DMS53 treated with DMSO at 0.1 percent for 48 hours (cell line): Measurements from ENCODE around the gene OXCT2.
"Not testable (repeated sequence)": the region's sequence is repeated elsewhere in the genome, so short reads cannot be mapped to it uniquely, and the experiment has no call there.

Experiments used
- DNase-seq: peaks from one replicate; lab custom pipeline; 2025; ENCODE audit not compliant: unreplicated experiment; lab: John Stamatoyannopoulos, UW

The OXCT2 gene

DNA sequence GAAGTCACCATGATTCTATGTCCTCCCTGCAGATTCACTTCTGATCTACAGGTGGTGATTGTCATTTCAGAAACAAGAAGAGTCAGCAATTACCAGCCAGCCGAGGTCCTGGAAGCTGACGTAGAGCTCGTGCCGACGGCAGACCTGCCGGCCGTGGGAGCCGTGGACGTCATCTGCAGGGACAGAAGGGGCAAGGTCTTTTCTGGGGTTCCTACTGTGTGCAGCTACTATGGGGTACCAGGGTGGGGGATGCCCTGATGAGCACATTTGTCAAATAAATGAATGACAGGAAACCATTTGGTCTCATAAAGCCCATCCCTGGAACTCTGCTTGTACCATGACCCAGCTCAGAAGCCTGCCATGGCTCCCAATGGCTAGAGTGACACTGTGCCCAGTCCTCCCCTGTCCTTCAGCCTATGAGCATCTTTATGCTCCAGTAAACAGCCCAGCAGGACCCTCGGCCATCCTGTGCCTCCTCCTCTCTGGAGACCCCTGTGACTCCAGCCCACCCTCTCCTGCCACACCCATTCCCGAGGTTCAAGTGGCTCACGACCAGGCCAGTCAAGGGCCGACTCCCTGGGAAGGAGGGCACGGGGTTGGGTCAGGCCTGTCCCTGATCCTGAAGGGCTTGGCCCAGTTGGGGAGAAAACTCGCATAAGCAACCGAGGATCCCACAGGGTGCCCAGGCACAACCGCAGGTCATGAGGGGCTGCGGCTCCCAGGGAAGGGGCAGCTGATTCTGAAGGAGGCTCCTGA is 7.4 kb downstream of the OXCT2 start:
- not testable (repeated sequence) for DNase-seq

DNA sequence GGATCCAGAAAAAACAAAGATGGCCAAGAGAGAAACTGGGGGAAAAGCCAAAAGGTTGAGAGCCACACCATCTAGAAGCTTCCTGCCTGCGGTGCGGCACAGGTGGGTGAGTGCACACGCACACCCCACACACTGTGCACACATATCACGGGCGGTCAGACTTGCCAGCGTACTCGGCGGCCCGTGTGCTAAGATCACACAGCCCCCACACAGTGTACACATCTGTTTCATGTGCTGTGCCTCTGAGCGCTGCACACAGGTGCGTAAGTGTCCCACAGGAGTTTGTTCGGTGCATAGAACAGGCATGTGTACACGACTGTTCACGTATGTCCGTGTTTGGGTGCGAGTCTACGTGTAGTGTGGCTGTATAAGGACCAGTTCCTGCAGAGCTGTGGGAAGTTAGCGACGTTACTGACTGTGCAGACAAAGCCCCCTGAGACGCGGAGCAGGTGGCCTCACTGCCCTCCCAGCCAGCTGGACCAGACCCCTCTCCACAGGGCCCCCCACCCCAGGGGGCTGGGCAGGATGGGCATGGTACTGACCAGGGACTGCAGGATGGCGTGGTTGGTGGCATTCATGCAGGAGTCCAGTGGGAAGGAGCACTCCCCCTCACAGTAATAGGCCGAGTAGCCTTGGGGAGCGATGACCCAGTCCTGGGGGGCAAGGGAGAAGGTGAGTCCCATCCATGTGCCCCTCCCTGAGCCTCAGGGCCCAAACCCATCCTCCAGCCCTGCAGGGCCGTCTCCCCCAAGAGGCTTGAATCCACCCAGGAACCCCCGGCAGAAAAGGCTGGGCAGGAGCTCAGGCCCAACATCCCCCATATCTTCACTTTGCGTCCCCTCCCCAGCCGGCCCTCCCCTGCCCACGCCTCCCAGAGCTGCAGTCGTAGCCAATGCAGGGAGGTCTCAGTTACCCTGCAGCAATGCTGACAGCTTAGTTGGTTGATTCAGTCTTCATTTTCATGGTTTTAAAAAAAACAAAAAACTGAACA is 8.3 kb downstream of the OXCT2 start:
- DNase-seq, result no peak

DNA sequence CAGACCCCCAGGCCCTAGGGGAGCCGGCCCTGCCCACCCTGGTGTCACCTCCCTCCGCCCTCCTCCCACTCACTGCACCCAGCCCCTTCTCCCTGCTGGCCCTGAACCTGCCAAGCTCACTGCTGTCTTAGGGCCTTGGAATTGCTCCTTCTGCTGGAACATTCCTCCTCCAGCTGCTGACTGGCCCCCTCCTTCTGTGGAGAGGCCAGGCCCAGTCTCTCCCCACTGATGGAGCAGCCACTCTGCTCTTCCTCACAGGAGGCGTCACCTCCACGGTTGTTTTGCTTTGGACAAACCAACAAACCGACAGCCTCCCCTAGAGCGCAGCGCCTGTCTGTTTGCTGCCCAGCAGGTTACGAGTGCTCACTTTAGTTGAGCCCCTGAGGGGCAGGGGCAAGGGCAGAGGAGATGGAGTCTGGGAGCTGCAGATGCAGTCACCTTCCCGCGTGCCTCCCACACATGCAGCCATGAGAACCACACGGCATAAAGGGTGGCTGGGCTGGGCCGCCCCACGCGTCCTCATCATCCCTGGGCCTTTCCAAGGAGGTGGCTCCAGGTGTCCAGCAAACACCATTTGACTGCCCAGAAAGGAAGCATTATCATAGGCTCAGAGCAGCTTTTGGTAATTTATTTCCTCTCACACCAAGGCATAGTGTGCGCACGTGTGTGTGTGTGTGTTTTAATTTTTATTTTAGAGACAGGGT is 9.4 kb downstream of the OXCT2 start:
- DNase-seq, result no peak

DNA sequence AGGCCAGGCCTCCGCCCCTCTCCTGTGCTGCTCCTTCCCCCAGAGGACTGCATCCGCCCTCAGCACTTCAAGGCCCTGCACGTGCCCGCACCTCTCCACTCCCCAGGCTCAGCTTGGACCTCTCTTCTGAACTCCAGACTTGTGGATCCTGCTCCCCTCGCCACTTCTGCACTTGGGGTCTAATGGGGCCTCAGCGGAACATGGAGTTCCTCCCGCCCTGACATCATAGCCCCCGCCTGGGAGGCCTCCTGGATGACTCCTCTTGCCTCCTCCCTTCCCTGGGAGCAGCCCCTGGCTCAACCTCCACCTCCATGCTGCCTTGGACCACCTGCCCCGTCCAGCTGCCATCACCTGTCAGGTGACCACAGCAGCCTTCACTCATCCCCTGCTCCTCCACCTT is 10.1 kb downstream of the OXCT2 start:
- no peak for DNase-seq

DNA sequence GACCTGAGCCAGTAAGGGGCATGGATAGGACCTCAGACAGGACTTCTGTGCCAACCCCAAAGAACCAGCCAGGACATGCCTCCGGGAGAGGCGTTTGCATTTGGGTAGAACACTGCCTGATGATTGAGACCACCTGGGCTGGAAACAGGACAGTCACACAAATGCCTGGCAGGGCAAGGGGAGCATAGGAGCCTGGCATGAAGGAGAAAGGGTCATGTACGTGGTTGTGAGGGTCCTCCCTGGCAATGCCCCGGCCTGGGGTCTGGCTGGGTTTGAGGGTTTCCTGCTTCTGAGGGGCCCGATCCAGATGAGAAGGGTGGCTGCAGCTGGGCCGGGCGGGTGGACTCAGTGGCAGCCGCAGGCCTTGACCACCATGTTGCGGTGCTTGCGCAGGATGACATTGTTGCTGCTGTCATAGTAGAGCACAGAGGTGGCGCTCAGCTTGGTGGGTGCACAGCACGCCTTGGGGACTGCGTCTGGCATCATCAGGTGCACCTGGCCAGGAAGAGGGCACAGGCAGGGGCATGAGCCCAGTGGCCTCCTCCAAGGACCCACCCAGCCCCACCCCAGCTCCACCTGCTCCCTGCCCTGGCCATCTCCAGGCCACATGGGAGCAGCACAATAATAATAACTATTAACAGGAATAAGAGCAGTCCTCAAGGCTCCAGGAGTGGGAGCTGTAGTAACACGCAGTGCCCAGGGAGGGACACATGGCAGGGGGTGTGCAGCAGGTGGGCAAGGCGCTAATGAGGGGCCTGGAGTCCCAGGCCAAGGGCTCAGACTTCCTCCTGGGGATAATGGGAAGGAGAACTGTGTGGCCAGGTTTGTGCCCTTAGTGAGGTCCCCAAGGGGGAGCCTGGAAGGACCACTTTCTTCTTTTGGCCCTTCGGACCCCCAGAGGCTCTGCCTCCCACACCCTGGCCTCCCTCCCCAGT is 10.8 kb downstream of the OXCT2 start:
- no peak for DNase-seq

DNA sequence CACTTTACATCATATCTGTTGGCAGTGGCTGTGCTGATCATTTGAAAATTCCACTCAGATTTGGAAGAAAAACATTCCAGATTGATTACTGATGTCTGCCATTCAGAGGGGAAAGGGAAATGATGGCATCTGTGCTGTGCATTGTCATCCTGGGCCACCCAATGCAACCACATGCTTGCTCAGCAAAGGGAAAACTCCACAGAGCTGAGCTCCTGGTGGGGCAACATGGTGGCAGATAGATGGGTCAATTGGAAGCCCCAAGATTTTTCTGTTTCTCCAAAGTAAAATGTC is 11.8 kb downstream of the OXCT2 start:
- DNase-seq, result no peak

DNA sequence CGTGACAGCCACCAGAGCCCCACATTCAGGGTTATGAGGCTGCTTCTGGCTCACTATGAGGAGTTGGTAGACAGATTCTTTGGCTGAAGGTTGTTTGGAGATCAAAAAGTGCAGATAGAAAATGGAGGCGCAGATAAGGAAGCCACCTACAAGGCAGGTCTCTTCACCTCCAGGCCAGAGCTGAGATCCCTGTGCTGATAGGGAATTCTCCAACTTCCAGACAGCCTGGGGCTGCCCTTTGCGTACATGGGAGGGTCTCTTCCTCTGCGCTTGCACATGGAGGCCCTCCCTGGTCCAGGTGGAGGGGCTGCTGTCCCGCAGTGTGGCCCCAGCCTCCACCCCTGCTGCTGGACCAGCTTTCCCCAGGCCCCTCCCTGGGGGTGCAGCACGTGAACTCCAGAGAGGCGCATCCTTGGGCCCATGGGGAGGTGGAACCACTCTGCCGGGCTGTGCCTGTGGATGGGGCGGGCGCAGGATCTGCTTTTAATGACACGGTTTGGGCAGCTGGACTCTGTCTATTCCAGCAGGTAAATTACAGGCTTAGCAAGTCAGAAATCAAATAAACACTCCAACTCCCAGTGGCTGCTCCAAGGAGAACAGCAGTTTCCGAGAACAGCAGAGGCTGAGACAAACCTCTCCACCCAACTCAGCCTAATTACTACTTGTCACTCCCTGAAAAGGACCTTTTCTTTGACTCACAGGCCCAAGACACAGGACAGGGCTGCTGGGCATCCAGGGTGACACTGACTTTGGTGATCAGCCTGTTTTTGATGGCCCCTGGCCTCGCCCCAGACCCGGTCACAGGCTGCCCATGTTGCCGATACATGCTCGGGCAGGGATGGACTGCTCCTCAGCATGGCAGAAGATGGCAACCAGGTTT is 12.4 kb downstream of the OXCT2 start:
- no peak for DNase-seq

DNA sequence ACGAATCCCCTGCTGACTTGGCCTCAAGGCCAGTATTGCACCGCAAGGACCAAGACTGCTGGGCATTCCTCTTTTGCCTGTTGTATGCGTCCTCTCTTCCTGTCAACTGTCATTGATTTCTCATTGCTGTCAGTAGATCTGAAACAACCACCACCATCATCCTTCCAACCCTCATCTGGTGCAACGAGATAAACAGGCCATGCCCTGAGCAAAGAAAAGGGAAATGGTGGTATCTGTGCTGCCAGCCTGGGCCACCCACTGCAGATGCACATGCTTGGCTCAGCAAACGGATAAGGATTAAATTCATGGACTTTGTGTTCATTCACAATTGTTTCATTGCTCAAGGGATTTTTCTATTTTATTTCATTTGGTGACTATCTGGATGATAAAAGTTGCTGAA is 13.6 kb downstream of the OXCT2 start:
- no peak for DNase-seq

DNA sequence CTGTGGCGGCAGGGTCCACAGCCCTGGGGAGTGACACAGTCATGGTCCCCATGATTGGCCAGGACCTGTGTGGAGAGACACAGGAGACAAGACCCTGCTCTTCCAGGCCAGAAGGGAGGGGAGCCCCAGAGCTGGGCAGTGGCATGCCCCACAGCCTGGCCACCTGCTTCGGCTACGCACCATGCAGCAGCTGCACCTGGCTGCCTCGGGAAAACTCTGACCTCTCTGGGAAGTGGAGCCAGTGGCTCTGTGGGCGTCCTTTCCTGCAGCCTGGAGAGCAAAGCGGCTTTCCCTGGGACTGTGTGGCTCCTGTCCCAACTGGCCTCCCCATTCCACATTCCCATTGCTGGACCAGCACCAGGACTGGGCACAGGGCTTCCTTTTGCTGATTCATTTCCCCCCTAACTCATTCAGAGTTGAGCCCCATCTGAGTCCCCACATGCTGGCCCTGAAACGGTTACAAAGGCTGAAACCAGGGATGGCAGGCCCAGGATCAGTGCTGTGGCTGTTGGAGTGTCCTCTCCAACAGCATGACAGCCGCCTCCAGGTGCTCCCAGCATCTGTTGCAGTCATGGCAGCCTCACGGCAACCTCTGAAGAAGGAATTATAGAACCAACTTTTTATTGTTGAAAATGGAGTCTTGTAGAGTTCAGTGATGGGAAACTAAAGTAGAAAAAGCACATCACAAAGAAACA is 15.0 kb downstream of the OXCT2 start:
- no peak for DNase-seq

DNA sequence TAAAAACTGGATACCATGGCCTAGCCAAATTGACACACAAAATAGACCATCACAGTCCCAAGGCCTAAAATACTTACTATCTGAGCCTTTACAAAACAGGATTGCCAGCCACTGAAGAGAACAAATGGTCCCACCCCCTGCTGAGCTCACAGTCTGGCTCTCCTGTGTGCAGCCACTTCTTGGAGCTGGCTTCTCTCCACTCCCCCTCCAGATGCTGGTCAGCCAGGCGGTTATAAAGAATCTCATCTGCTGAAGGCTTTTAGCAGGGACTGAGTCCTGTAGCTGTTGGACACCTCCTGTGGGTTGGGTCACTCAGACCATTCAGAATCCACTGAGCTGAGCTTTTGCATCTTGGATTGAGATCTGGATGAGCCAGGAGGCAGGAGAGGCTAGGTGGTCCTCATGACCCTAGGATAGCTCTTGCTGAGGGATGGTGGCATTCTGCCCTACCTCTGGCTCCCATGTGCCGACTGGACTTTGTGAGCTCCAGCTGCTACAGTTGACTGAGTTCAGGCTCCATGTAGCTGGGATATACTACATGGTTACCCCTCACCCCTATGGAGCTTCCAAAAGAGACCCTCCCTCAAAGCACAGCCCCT is 16.1 kb downstream of the OXCT2 start:
- no peak for DNase-seq

DNA sequence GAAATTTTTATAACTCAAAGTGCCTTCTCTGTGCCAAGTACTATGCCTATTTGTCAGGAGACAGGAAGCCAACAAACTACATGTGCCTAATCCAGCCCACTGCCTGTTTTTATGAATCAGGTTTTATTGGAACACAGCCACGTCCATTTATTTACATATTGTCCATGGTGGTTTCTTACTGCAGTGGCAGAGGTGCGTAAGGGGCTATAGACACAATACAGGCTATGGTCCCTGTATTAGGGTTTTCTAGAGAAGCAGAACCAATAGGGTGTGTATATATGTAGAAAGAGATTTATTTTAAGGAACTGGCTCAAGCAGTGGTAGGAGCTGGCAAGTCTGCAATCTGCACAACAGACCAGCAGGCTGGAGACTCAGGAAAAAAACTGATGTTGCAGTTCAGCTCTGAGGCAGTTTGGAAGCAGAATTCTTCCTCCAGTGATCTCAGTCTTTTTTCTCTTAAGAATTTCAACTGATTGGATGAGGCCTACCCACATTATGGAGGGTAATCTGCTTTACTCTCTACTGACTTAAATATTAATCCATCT is 17.1 kb downstream of the OXCT2 start:
- DNase-seq, result no peak

DNA sequence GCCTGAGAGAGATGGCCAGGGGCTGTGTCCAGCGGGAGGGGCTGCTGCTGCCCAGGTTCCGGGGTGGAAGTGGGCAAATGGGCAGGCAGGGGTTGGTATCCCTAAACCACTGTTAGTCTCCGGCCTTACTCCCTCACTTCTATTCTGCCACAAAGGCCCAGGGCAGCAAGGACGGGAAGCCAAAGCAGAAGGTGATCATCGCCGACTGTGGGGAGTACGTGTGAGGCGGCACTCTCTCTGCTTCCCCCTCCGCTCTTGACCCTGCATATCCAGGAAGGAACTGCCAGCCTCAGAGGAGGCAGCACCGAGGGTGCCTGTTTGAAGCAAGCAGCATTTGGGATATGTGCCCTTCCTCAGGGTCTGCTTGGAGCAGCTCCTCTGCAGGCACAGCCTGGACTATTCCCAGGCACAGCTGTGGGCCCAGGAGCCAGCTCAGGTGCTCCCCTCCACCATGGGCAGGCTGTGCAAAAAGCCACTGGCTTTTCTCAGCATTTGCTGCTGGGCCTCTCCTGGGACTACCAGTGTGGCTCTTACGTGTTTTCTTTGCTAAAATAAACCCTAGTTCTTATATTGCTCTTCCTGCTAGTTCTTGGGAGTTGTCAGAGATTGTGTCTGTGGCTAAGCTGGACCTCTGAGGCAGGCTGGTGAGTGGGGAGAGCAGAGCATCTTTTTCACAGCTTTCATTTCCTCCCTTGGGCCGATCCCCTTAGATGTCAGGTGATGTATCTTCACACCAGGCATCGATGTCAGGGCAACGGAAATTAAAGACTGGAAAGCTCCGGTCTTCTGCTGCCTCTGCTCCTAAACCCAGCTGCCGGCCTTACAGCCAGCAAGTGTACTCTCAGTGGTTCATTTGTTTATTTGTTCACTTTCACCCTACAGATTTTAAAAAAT is 17.8 kb downstream of the OXCT2 start:
- no peak for DNase-seq

DNA sequence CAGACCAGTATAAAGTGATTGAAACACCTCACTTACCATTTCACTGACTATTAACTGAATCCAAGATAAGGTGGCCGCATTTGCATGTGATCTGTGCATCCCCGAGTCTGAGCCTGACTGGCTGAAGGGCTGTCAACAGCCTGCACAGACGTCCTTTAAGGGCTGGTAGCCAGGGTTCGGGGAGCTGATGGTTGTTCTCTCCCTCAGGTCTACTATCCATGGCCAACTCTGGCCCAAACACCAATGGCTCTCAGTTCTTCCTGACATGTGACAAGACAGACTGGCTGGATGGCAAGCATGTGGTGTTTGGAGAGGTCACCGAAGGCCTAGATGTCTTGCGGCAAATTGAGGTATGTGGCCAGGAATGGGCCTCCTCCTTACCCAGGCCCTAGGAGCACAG is 18.4 kb downstream of the OXCT2 start:
- no peak for DNase-seq

DNA sequence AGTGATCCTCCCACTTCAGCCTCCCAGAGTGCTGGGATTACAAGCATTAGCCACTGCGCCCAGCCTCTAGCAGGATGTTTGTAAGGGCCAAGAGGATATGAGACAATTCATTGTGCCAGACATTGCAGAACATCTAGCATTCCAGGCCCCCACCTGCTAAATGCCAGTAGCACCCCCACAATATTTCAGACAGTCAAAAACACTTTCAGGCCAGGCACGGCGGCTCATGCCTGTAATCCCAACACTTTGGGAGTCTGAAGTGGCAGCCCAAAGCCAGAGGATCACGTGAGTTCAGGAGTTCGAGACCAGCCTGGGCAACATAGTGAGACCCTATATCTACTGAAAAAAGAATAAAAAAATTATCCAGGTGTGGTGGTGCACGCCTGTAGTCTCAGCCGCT is 19.6 kb downstream of the OXCT2 start:
- no peak for DNase-seq

DNA sequence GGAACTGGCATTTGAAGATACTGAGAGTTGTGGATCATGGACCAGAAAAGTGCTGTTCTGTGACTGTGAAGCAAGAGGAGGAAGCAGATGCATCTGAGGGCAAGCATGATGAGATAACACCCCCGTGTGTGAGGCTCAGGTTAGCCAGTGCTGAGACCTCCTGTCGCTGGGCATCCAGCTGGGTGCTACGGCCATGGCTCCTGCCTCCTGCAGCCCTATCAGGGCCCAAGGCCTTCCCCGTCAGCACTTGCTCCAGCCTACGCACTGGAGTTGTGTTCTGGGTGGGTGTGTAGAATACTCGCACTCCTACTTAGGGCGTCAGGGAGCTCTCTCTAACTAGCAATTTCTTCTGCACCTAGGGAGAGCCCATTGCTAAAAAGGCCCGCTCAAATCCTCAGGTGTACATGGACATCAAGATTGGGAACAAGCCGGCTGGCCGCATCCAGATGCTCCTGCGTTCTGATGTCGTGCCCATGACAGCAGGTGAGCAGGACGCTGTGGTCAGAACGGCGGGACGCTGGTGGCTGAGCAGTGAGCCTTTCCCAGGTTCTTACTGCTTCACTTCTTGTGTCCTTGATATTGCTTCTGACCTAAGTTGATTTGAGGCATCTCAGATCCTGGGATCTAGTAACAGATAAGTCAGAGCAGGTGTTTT is 26.0 kb downstream of the OXCT2 start:
- DNase-seq, result no peak

DNA sequence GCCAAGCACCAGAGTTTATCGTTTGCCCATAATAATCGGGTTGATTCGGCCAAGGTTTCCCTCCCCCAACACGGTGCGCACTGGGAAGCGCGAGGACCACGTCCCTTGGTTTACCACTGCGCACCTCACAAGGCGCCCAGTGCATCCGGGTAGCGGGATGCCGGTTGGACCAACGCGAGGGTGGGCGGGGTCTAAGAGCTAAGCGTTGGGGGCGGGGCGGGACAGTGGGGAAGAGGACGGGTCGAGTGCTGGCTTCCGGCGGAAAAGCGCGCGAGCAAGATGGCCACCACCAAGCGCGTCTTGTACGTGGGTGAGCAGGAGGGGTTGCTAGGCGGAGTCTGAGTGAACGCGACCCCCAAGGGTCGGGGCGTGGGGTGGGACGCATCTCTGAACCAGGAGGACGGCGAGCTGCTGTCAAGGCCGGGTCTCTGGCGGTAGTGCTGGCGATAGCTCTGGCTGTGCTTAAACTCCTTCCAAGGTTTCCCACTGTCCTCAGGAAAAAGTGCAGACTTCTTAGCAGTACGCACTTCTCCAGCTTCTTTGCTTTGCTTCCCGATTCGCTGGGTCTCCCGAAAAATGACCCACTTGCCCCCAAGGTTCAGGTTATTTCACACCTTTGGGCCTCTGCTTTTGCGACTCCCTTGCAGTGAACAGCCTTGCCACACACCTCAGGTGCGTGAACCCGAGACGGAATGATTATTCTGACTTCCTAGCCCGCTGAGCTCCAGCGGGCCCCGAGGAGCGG is 32.4 kb downstream of the OXCT2 start, which contains the start of gene PPIE:
Gene PPIE, plus strand, starts transcription at position 261 of the 745 bp plus-strand sequence. Its CDS starts 19 bp downstream, at position 280.
- DNase-seq, result peak; percentile 82
